ENCODE data around the gene HIRIP3.

DNA sequence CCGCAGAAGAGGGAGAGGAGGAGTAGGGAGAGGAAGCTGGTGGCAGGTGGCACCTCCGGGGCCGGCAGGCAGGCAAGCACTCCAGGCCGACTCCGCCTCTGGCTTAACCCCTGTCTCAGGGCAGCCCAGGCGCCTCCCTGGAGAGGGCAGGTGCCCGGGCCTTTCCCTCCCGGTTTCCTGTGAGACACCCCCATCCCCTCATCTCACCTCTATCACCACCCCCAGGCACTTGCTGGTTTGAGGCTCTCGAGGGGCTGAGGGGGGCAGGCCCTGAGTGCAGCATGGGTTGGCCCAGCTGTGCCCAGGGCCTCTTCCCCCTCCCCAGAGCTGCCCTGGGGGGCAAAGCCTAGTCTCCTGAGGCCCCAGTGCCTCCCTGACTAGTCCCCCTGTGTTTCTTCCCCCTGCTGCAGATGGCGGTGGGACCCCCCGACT, 9.4 kb upstream of the HIRIP3 start:
- no peak for TF ChIP-seq EZH2 (IDR thresholded peaks at IDR 0.05; ENCODE audit: insufficient read depth, poor library complexity, severe bottlenecking)
- TF ChIP-seq EZH2phosphoT487 (IDR thresholded peaks at IDR 0.05; ENCODE audit: insufficient read depth, low read depth), result no peak

Data from GM23248 (cell line).